HG03354 (cell line): ENCODE measurements around the gene ITGB1BP1.
"Not testable (repeated sequence)": the region's sequence is repeated elsewhere in the genome, so short reads cannot be mapped to it uniquely, and the experiment has no call there.

ENCODE experiments used
- ATAC-seq: cut with Tn5 transposase; IDR thresholded peaks from one replicate; pipeline ENCODE4 v1.9.1; 2021; ENCODE audit warnings: mild to moderate bottlenecking; ENCODE audit not compliant: unreplicated experiment, poor library complexity, severe bottlenecking

Gene ITGB1BP1

GRCh38 chr2:9404451-9404850, 18.9 kb downstream of the ITGB1BP1 start:
- no peak for ATAC-seq

DNA sequence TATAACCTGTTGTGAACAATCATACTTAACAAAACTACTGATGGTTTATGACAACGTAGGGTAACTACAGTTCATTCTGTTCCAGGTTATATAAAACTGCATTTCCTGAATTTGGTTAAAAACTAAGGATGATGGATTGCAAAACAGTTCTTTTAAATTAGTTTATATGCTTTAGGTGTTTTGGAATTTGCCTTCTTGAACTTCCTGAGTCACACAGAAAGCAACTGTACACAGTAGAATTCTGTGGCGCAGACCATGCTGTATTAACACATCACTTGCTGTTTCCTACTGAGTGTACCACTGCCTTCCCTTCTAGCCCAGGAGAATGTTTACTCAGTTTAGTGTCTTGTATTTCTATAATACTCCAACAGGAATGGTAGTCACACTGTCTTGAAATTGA, 19.4 kb downstream of the ITGB1BP1 start:
- no peak for ATAC-seq

- no peak for ATAC-seq
Measured at GRCh38 chr2:9401646-9402371, 21.5 kb downstream of the ITGB1BP1 start.

- ATAC-seq: no peak
Measured at GRCh38 chr2:9401059-9401547, 22.2 kb downstream of the ITGB1BP1 start.

GRCh38 chr2:9400268-9401058, 22.9 kb downstream of the ITGB1BP1 start:
- no peak for ATAC-seq

- no peak for ATAC-seq
Measured at GRCh38 chr2:9398881-9399780, 24.2 kb downstream of the ITGB1BP1 start.

- ATAC-seq: not testable (repeated sequence)
Measured at GRCh38 chr2:9398251-9398650, 25.1 kb downstream of the ITGB1BP1 start.

DNA sequence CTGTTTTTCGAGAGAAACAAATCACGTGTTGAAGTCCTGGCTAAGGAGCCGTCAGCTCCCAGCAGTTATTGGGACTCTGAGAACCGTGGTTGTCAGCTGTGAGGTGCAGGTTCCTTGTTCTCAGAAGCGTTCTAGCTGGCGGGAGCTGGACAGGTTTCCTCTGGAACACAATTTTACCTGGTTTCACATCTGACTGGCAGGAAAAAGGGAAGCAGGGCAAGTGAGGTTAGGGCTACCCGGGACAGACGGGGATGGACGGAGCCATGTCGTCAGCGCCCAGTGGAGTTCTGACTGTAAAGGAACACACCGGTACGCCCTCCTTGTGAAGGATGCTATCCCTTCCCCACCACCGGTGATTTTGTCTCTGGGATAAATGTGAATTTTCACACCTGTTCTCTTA, 26.1 kb downstream of the ITGB1BP1 start:
- ATAC-seq: no peak

GRCh38 chr2:9394816-9395215, 28.5 kb downstream of the ITGB1BP1 start:
- no peak for ATAC-seq

GRCh38 chr2:9392898-9393765, 30.2 kb downstream of the ITGB1BP1 start:
- no peak for ATAC-seq

DNA sequence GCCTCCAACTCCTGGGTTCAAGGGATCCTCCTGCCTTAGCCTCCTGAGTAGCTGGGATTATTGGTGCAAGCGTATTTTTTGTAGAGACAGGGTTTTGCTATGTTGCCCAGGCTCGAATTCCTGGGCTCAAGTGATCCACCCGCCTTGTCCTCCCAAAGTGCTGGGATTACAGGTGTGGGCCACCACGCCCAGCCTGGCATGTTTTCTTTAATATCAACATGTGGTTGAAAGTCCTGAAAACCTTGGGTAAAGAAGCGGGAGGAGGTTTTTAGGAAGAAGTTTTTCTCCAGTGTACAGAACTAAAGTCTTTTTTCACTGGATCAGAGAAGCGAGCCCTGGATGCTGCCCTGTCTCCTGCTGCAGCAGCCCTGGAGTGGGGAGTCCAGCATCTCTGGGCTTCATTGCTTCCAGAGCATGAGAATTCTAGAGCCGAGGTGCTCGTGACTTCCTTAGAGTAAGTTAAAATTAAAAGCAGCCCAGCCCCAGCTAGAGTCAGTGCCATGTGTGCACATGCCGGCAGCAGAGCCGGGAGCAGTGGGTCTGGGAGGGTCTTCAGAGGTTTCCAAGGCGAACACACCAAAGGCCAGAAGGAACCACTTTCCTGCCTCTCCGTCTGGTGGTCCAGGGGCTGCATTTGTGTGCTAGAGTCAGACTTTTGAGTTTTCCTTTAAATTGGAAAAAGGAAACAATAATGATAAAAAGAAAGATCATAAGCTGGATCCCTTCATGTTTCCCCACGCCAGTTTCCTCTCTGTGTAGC, 31.2 kb downstream of the ITGB1BP1 start:
- ATAC-seq: no peak

DNA sequence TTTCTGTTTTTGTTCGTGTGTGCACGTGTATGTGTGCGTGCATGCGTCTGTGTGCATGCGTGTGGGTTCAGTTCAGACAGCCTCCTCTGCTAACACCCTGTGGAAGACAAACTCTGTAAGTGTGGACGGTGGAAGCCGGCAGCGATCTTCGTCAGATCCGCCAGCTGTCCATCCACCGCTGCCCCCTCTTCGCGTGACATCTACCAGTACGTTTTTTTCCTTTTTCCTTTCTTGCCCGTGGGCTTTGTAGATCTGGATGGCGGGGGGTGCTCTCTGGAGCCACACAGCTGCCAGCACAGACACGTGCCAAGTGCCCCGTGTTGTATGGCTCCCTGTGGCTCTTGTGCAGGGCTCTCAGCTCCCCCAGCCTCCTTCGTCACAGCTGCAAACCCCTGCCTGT, 32.3 kb downstream of the ITGB1BP1 start:
- ATAC-seq: no peak

GRCh38 chr2:9390151-9390850, 33.0 kb downstream of the ITGB1BP1 start:
- ATAC-seq: no peak

DNA sequence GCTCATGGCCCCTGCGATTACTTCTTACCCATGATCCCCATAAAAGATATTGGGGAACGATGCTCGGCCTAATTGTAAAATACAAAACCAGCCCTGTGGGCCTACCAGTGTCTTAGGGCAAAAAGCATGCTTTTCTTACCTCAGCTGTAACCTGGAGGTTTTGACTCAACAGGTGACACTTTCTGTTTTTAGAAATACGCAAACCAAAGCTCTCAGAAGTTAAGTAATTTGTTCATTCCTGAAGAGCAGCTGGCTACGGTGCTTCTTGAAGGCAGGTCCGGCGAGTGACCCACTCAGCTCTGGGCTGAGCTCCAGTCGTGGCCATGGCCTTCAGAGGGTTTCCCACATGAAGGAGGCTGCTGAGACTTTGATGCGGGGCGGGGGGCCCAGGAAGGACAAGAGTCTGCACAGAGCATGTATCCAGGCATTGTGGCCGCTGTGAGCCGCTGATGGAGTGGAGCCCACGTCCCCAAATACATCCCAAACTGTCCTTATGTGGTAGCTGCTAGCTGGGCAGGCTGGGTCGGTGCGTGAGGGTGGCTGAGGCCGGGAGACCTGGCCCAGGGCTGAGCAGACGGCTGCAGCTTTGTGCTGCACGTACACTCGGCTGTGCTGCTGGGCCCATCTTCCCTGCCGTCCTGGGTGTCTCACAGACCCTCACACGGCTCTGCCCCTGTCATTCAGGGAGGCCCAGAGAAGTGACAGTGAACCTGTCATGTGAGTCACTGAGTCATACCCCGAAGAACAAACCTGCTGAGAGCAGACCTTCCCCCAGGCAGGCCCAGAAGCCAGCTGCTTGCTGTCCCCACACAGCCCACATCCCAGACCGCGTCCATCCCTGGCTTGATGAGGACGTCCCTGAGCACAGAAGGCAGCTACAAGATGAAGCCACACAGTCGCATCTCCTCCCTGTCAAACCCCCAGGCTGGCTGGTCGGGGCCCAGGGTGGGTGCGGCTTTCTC, 34.1 kb downstream of the ITGB1BP1 start:
- ATAC-seq: no peak

- no peak for ATAC-seq
Measured at GRCh38 chr2:9388199-9388681, 35.1 kb downstream of the ITGB1BP1 start.

GRCh38 chr2:9385841-9386240, 37.5 kb downstream of the ITGB1BP1 start:
- no peak for ATAC-seq

GRCh38 chr2:9384521-9384920, 38.8 kb downstream of the ITGB1BP1 start:
- ATAC-seq: no peak
